HG02571 (cell line): Measurements from ENCODE around the gene GLRX3.

ENCODE experiments used
- ATAC-seq: cut with Tn5 transposase; IDR thresholded peaks from one replicate; pipeline ENCODE4 v1.9.1; 2021; ENCODE audit warnings: mild to moderate bottlenecking, moderate library complexity; ENCODE audit not compliant: unreplicated experiment

GLRX3 gene

GRCh38 chr10:130203626-130204025 lies 67.4 kb downstream of the GLRX3 start:
- ATAC-seq: no peak

- no peak for ATAC-seq
Observed at GRCh38 chr10:130206216-130206737, 70.1 kb downstream of the GLRX3 start.

- ATAC-seq: no peak
Observed at GRCh38 chr10:130207205-130207604, 71.0 kb downstream of the GLRX3 start.

DNA sequence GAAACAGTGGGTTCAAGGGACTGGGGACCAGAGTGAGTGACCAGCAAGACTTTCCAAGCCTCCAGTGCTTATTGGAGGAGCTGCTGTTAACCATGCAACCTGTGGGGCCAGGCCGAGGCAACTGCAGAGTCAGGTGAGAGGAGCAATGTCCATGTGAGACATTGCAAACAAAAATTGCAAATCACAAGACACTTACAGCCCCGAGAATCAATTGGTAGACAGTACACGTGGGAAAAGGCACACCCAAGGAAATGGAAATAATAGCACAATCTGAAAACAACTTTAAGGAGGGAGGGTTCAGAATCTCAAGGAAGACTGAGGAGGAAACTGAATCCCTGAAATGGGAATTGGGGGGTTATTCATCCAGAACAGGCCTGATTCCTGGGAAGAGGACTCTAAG lies 72.6 kb downstream of the GLRX3 start:
- no peak for ATAC-seq

DNA sequence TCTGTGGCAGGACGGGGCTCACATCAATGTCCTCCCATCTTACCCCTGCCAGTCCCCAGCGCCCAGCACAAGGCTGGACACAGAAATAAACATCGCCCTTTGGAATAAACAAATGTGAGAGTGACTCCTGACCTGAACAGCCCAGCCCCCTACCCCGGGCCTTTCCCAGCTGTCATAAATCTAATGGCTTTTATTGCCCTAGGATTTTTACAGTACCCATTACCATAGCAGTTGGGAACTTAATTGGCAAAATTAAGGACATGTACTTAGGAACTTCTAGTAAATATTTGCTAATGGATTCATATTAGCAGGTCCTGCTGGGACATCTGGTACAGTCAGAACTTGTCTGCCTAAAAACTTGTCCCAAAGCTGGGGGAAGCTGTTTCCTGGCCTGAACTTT lies 76.6 kb downstream of the GLRX3 start:
- ATAC-seq: no peak

DNA sequence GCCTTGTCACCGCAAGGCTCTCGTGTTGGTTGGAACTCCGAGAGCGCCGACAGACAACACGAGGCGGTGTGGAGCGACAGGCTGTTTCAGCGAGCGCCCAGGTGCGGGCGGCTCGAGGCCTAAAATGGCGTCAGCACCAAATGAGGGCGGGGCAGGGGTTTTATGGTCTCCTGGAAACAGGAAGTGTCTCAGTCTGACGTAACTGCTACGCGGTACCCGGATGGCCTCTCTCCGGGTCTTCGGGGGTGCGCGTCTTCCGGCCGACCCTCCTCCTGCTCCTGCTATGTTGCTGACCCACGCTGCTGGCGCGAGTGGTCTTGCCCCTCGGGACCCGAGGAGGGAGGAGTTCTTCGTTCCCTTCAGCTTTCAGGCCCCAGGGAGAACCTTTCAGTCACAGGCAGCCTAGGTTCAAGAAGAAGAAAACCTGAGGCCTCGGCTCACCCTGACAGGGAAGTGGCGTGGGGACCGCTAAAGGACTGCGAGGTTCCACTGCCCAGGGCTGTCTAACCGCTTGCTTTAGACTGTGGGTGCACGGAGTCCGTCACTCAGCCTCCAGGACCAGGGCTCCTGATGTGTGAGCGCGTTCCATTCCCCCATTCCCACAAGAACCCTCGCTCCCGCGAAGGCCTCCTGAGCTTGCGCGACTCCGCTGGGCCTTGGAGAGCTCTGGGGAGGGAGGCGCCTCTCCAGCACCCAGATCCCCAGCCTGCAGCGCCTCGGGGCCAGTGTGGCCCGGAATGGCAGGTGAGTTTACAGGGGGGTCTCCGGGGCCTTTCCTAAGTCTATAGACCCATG lies 77.3 kb downstream of the GLRX3 start:
- ATAC-seq: no peak

DNA sequence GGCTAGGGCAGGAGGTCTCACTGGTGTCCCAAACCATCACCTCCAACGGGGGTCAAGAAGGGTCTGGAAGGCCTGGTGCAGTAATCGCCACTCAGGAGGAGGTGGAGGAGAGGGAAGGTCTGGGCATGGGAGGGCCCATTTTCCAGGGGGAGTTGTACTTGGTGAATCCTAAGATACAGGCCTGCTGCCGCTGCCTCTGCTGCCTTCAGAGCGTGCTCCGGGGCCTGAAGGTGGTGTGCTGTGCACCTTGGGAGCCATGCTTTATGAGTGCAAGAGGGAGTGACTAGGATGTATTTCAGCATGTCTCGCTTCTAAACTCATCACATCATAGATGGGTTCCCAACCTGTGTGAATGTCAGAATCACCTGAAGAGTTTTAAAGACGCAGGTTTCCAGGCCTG lies 78.2 kb downstream of the GLRX3 start:
- ATAC-seq: no peak

DNA sequence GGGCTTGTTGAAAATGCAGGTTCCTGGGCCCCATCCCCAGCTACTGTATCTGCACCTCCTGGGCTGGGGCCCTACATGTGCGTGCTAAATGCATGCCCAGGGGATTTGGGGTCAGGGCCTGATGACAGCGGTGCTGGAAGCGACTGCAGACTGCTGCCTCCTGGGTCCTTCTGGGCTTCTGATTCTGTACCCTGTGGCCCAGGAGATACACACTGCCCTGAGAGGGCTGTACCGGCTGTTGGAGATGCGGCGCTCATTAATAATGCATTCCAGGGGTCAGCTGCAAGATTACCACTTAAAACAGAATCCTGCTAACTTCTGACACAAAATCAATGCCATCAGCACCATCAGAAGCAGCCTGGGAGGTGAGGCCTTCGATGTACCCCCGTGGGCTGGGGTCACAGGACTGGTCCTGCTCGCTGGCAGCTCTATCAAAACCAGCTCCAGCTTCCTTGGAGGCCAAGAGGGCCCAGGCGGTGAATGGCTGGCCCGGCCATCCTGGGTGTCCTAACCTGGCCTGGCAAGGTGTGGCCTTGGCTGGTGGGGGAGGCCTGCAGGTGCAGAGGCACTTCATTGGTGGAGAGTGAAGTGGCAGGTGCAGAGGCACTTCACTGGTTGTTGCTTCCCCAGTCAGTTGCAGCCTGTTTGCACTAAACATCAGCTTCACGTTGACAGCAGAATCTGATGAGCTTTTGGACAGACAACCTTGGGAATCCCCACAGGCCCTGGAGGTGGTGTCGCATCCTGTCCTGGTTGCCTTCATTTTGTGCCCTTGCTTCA lies 79.2 kb downstream of the GLRX3 start:
- ATAC-seq: no peak

GRCh38 chr10:130215931-130216231 lies 79.7 kb downstream of the GLRX3 start:
- no peak for ATAC-seq

DNA sequence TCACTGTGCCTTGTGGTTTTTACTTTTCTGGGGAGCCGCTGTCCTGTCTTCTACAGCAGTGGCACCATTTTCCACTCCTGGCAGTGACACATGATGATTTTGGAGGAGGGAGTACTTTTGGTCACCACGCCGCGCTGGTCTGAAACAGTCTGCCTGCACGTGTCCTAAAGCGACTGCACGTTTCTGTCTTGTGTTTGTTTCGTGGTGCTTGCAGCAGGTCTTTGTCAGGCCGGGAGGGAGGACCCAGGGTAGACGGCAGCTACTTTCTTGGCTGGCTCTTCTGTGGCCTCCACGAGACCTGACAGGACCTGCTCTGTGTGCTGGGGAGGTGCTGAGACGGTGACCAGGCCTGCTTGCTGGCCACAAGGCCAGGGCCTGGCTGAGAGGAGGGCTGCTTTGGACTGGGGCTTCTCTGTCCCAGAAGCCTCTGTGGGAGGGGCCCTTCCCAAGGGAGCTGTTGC lies 82.0 kb downstream of the GLRX3 start:
- no peak for ATAC-seq

DNA sequence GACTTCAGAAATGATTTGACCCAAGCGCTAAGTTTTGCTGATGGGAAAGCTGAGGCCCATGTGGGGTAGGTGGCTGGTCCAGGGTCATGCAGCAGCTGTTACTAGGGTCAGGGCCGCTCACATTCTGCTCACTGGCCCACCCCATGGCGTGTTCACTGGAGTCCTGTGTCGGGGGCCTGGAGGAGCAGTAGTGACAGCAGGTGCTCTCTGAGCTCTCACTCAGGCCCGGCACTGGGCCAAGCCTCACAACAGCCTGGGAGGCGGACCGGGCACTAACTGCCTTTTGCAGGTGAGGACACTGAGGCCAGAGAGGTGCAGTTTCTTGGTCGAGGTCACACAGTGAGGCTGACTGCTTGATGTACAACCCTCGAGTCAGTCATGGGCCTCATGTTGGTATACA lies 82.7 kb downstream of the GLRX3 start:
- no peak for ATAC-seq

DNA sequence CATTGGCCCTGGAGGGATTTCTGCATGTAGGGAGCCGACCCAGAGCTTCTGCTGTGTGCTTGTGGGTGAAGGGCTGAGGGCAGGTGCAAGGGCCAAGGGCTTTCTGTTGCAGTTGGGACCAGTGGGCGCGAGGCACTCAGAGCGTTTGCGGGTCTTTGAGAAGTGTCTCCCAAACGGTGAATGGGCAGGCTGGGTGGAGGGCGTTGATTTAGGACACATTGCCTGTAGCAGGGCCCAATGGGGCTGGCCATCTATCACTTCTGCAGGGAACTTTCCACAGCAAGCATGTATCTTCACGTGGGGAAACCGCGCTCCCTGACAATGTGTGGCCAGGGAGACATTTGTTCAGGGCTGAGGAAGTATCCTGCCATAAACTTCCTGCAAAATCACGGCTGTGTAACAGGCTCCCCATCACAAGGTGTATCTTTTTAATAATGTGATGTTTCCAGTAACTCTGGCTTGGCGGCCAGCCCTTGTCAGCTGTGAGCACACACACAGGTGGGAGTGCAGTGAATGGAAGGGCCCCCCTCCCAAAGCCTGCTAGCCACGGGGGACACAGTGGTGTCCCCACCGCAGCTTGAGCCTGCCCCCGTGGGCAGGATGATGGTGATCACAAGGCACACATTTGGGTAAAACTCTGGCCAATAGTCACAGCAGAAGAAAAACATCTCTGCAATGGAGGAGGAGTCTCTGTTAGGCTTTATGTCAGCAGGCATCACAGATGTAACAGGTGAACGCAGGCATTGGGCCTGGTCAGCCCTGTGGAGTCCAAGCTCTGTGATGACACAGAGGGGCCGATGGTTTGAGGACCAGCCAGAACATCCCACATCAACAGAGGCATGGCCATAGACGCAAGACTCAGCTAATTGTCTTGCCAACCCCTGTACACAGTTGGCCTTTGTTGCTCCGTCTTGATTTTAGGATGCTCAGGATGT lies 84.3 kb downstream of the GLRX3 start:
- ATAC-seq: no peak

GRCh38 chr10:130221456-130222375 lies 85.5 kb downstream of the GLRX3 start:
- no peak for ATAC-seq

- no peak for ATAC-seq
Observed at GRCh38 chr10:130222381-130222780, 86.2 kb downstream of the GLRX3 start.

DNA sequence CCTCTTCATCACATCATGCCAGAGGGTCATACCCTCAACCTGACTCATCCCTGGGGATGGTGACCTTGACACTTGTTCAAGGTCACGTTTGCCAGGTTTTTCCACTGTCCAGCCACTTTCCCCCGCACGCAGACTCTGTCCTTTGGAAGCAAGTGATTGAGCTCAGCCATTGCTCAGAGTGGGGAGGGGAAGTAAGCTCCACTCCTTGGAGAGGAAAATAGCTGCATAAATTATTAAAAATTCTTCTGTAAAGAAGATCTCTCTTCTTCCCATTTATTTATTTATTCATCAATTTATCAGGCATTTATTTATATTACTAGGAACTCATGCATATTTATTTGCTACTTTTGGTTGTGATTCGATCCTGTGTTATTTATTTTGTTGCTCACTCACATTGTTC lies 88.0 kb downstream of the GLRX3 start:
- ATAC-seq: no peak

- ATAC-seq: no peak
Observed at GRCh38 chr10:130226012-130226411, 89.8 kb downstream of the GLRX3 start.

GRCh38 chr10:130227883-130228282 lies 91.7 kb downstream of the GLRX3 start:
- no peak for ATAC-seq
